DND-41 (cell line): ENCODE measurements around the gene P3H1.

ENCODE experiments used
- CTCF ChIP-seq: IDR thresholded peaks from 2 replicates; pipeline ENCODE4 v1.5.1; 2012; ENCODE audit warnings: borderline replicate concordance, low read length, moderate library complexity, mild to moderate bottlenecking; ENCODE audit not compliant: poor library complexity, severe bottlenecking; ENCODE audit errors: extremely low read depth
- EZH2 ChIP-seq: IDR thresholded peaks from 3 replicates; pipeline ENCODE4 v1.6.1; 2012; ENCODE audit warnings: borderline replicate concordance, low read depth, mild to moderate bottlenecking, moderate library complexity, low read length, inconsistent platforms; ENCODE audit not compliant: severe bottlenecking

GRCh38 chr1:42747125-42747524 is 19.7 kb downstream of the P3H1 start:
- TF ChIP-seq CTCF, result peak; percentile 86
- TF ChIP-seq EZH2, result no peak
